HEK293 (cell line): Measurements from ENCODE around the gene HECTD4.

Experiments
- EGR2 ChIP-seq: fragments of 450-650 bp; formaldehyde crosslinking; IDR thresholded peaks from 2 replicates; pipeline ENCODE4 v1.5.1; 2016; ENCODE audit warnings: low read depth, missing biosample characterization, missing genetic modification characterization
- IKZF3 ChIP-seq: fragments of 450-650 bp; IDR thresholded peaks from 2 replicates; pipeline ENCODE4 v1.5.0; 2018; ENCODE audit warnings: missing biosample characterization, mild to moderate bottlenecking, missing genetic modification characterization, moderate library complexity
- PRDM1 ChIP-seq: fragments of 450-650 bp; formaldehyde crosslinking; IDR thresholded peaks from 2 replicates; pipeline ENCODE4; 2016; ENCODE audit warnings: missing biosample characterization, missing genetic modification characterization
- PRDM2 ChIP-seq: fragments of 450-650 bp; formaldehyde crosslinking; IDR thresholded peaks from 2 replicates; pipeline ENCODE4 v1.5.1; 2016; ENCODE audit warnings: missing biosample characterization, missing genetic modification characterization, borderline replicate concordance
- PRDM6 ChIP-seq: fragments of 450-650 bp; formaldehyde crosslinking; IDR thresholded peaks from 2 replicates; pipeline ENCODE4 v1.5.1; 2017; ENCODE audit warnings: missing biosample characterization, missing genetic modification characterization
- SP7 ChIP-seq: fragments of 450-650 bp; formaldehyde crosslinking; IDR thresholded peaks from 2 replicates; pipeline ENCODE4 v1.5.1; 2016; ENCODE audit warnings: missing biosample characterization, missing genetic modification characterization
- WT1 ChIP-seq: fragments of 450-650 bp; formaldehyde crosslinking; IDR thresholded peaks from 2 replicates; pipeline ENCODE4 v1.5.1; 2016; ENCODE audit warnings: missing biosample characterization, missing genetic modification characterization
- ZBTB10 ChIP-seq: fragments of 450-650 bp; formaldehyde crosslinking; IDR thresholded peaks from 2 replicates; pipeline ENCODE4 v1.5.1; 2016; ENCODE audit warnings: missing biosample characterization, missing genetic modification characterization
- ZBTB8A ChIP-seq: fragments of 450-650 bp; formaldehyde crosslinking; IDR thresholded peaks from 2 replicates; pipeline ENCODE4 v1.5.1; 2016; ENCODE audit warnings: missing biosample characterization, missing genetic modification characterization
- ZFP37 ChIP-seq: fragments of 450-650 bp; formaldehyde crosslinking; IDR thresholded peaks from 2 replicates; pipeline ENCODE4 v1.5.1; 2016; ENCODE audit warnings: missing biosample characterization, missing genetic modification characterization
- ZNF132 ChIP-seq: fragments of 450-650 bp; formaldehyde crosslinking; IDR thresholded peaks from 2 replicates; pipeline ENCODE4 v1.5.1; 2017; ENCODE audit warnings: missing biosample characterization, missing genetic modification characterization, borderline replicate concordance
- ZNF146 ChIP-seq: fragments of 450-650 bp; formaldehyde crosslinking; IDR thresholded peaks from 2 replicates; pipeline ENCODE4 v1.5.1; 2016; ENCODE audit warnings: missing biosample characterization, missing genetic modification characterization
- ZNF18 ChIP-seq: fragments of 450-650 bp; formaldehyde crosslinking; IDR thresholded peaks from 2 replicates; pipeline ENCODE4 v1.5.1; 2016; ENCODE audit warnings: missing biosample characterization, missing genetic modification characterization
- ZNF184 ChIP-seq: fragments of 450-650 bp; IDR thresholded peaks from 2 replicates; pipeline ENCODE4 v1.5.1; 2018; ENCODE audit warnings: missing biosample characterization, mild to moderate bottlenecking, missing genetic modification characterization
- ZNF211 ChIP-seq: fragments of 450-650 bp; formaldehyde crosslinking; IDR thresholded peaks from 2 replicates; pipeline ENCODE4 v1.5.1; 2016; ENCODE audit warnings: low read depth, missing biosample characterization, missing genetic modification characterization
- ZNF416 ChIP-seq: fragments of 450-650 bp; formaldehyde crosslinking; IDR thresholded peaks from 2 replicates; pipeline ENCODE4 v1.5.1; 2016; ENCODE audit warnings: missing biosample characterization, missing genetic modification characterization
- ZNF449 ChIP-seq: fragments of 450-650 bp; formaldehyde crosslinking; IDR thresholded peaks from 2 replicates; pipeline ENCODE4 v1.5.1; 2017; ENCODE audit warnings: missing biosample characterization, mild to moderate bottlenecking, missing genetic modification characterization, moderate library complexity
- ZNF510 ChIP-seq: fragments of 450-650 bp; formaldehyde crosslinking; IDR thresholded peaks from 2 replicates; pipeline ENCODE4 v1.5.1; 2018; ENCODE audit warnings: mild to moderate bottlenecking, missing genetic modification characterization, missing biosample characterization; ENCODE audit not compliant: insufficient replicate concordance
- ZNF544 ChIP-seq: fragments of 450-650 bp; formaldehyde crosslinking; IDR thresholded peaks from 2 replicates; pipeline ENCODE4 v1.5.0; 2017; ENCODE audit warnings: missing biosample characterization, missing genetic modification characterization
- ZNF600 ChIP-seq: fragments of 450-650 bp; formaldehyde crosslinking; IDR thresholded peaks from 2 replicates; pipeline ENCODE4 v1.5.1; 2016; ENCODE audit warnings: missing biosample characterization, missing genetic modification characterization
- ZNF626 ChIP-seq: fragments of 450-650 bp; sonication (Bioruptor Pico); formaldehyde crosslinking; IDR thresholded peaks from 2 replicates; pipeline ENCODE4 v1.5.1; 2018; ENCODE audit warnings: missing biosample characterization, missing genetic modification characterization, inconsistent platforms

HECTD4 gene

GRCh38 chr12:112121780-112122565, 260.3 kb downstream of the HECTD4 start (continued):
- TF ChIP-seq PRDM1 (tag by site-specific recombination) (peak; percentile 41; the same call in 1 of the 2 replicates), ZNF510 (no peak), PRDM6 (tag by site-specific recombination) (peak; percentile 61; the same call in 1 of the 2 replicates), PRDM2 (no peak), ZNF626 (no peak), ZNF184 (tag by site-specific recombination) (no peak), ZBTB10 (tag by site-specific recombination) (no peak), ZNF600 (tag by site-specific recombination) (peak; percentile 96), ZNF449 (peak; percentile 92), WT1 (peak; percentile 69), ZNF146 (tag by site-specific recombination) (no peak), ZNF18 (no peak), ZBTB8A (tag by site-specific recombination) (0 out of 2 replicates have a peak, but pooled peaks have one; percentile 20), IKZF3 (tag by site-specific recombination) (0 out of 2 replicates have a peak, but pooled peaks have one; percentile 40), ZNF132 (no peak), SP7 (peak; percentile 71), EGR2 (tag by site-specific recombination) (peak; percentile 24; the same call in 1 of the 2 replicates), ZNF416 (no peak), ZNF544 (tag by site-specific recombination) (no peak), ZFP37 (peak; percentile 65; the same call in 1 of the 2 replicates), ZNF211 (tag by site-specific recombination) (no peak)
